HepG2 (cell line): Measurements from ENCODE around the gene LMF2. TPM values are rescaled to one million over a fixed set of nuclear protein-coding genes. Genes with fewer than 3 reads are reported as not detected.
A peak's percentile ranks its signal among the peaks of the same experiment; 100 is the strongest.

Experiments
- HOXA7 ChIP-seq: sonication (generic); formaldehyde crosslinking; IDR thresholded peaks from 2 replicates; pipeline ENCODE4 v1.8.1; 2022; ENCODE audit warnings: mild to moderate bottlenecking, missing genetic modification reagents, moderate library complexity
- MATR3 ChIP-seq: sonication (generic); formaldehyde crosslinking; IDR thresholded peaks from 2 replicates; pipeline ENCODE4 v1.4.0; 2020; ENCODE audit warnings: missing genetic modification reagents
- NFE2 ChIP-seq: sonication (generic); formaldehyde crosslinking; IDR thresholded peaks from 2 replicates; pipeline ENCODE4 v1.4.0; 2020; ENCODE audit warnings: missing genetic modification reagents
- NPAS2 ChIP-seq: sonication (generic); formaldehyde crosslinking; IDR thresholded peaks from 2 replicates; pipeline ENCODE4 v1.8.0; 2022; ENCODE audit warnings: mild to moderate bottlenecking, missing genetic modification reagents, borderline replicate concordance
- ONECUT2 ChIP-seq: sonication (generic); formaldehyde crosslinking; IDR thresholded peaks from 2 replicates; pipeline ENCODE4 v1.4.0; 2020; ENCODE audit warnings: missing genetic modification reagents
- SIX4 ChIP-seq: sonication (generic); formaldehyde crosslinking; IDR thresholded peaks from 2 replicates; pipeline ENCODE4 v1.4.0; 2020; ENCODE audit warnings: missing genetic modification reagents
- ZNF30 ChIP-seq: sonication (generic); formaldehyde crosslinking; IDR thresholded peaks from 2 replicates; pipeline ENCODE4 v1.5.0; 2020; ENCODE audit warnings: mild to moderate bottlenecking, missing genetic modification reagents
- ZNF33B ChIP-seq: sonication (generic); formaldehyde crosslinking; IDR thresholded peaks from 2 replicates; pipeline ENCODE4 v1.5.1; 2020; ENCODE audit warnings: mild to moderate bottlenecking, missing genetic modification reagents
- ZNF850 ChIP-seq: sonication (generic); formaldehyde crosslinking; conservative IDR thresholded peaks from 2 replicates; pipeline ENCODE4 v1.9.0; 2021; ENCODE audit warnings: mild to moderate bottlenecking, missing genetic modification reagents
- polyA plus RNA-seq, 8 experiments: library from polyadenylated mRNA; depleted of rRNA in 3 of 8; stranded (reverse) in 7 of 8; unstranded in 1 of 8; fragments of >200 nt; fragmentation: Illumina TruSeq in 4 of 8; extraction: Trizol in 4 of 8; gene quantifications; 2 replicates each; pipeline versions ENCODE4 v1.2.1 to v1.2.3, GENCODE V29; 2011 to 2016; ENCODE audit warnings: low read depth in 4 of 8, missing spikeins in 1 of 8, mixed read lengths in 1 of 8; ENCODE audit not compliant: insufficient read depth in 1 of 8
- total RNA-seq, 5 experiments: library from RNA; depleted of rRNA; stranded (reverse); fragments of >200 nt; fragmentation: Illumina TruSeq; extraction: Trizol; gene quantifications; 2 replicates each; pipeline ENCODE4 v1.2.3, GENCODE V29; 2016; ENCODE audit warnings: low read depth in 1 of 5
- TF ChIP-seq, protein P1 (sequence below): sonication (generic); formaldehyde crosslinking; IDR thresholded peaks from 2 replicates; pipeline ENCODE4 v1.4.0; 2020; ENCODE audit warnings: low read depth, missing genetic modification reagents
- TF ChIP-seq, protein P2 (sequence below): sonication (generic); formaldehyde crosslinking; IDR thresholded peaks from 2 replicates; pipeline ENCODE4 v1.5.0; 2020; ENCODE audit warnings: missing genetic modification reagents
- TF ChIP-seq, protein P3 (sequence below): sonication (generic); formaldehyde crosslinking; IDR thresholded peaks from 2 replicates; pipeline ENCODE4 v1.5.0; 2020; ENCODE audit warnings: mild to moderate bottlenecking, missing genetic modification reagents
- TF ChIP-seq, protein P4 (sequence below): sonication (generic); formaldehyde crosslinking; conservative IDR thresholded peaks from 2 replicates; pipeline ENCODE4 v1.5.0; 2020; ENCODE audit warnings: missing genetic modification reagents
- TF ChIP-seq, protein P5 (sequence below): sonication (generic); formaldehyde crosslinking; IDR thresholded peaks from 2 replicates; pipeline ENCODE4 v1.4.0; 2020; ENCODE audit warnings: missing genetic modification reagents
- TF ChIP-seq, protein P6 (sequence below): sonication (generic); formaldehyde crosslinking; IDR thresholded peaks from 2 replicates; pipeline ENCODE4 v1.9.0; 2022; ENCODE audit warnings: missing genetic modification reagents, mild to moderate bottlenecking, borderline replicate concordance

The LMF2 gene
- total and polyA plus RNA-seq, 2 of the 13 experiments (the other 11 are each of a cell fraction or from before 2014, with no cell fraction given), result 23.3 to 30.6 TPM

DNA sequence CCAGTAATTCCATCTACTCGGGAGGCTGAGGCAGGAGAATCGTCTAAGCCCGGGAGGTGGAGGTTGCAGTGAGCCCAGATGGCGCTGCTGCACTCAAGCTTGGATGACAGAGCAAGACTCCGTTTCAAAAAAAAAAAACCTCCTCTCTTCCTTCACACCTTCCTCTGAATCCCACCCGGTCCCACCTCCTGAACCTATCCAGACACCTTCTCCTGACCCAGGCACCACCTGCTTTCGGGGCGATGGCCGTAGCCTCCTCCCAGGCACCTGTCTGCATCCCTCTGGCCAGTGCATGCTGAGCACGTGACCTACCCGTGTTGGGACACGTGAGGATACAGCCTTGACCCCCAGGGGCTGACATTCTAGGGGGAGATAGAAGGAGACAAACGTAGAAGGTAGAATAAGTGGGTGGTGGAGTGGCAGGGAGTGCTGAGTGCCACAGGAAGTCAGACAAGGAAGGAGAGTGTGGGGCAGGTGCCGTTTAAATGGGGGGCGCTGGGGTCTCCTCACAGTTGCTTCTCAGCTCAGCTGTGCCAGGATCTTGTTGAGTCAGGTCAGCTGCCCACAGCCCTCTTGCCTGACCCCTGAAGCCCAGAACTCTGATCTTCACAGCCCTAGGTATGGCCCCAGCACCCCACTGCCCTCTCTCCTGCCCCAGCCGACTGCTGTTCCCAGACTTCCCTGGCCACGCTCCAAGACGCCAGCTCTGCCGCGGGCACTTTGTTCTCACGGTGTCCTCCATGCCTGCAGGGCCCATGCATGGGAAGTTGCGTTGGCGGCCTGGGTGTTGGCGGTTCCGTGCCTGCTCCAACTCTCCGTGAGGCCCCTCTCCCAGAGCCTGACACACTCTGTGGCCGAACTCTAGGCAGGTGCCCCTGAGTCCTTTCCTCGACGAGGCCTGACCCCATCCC lies 22.0 kb downstream of the LMF2 start (continued):
- TF ChIP-seq ZNF30 (no peak), ZNF33B (CRISPR knock-in tag) (no peak; the same call in 1 of the 2 replicates), HOXA7 (CRISPR knock-in tag) (no peak), MATR3 (CRISPR knock-in tag) (no peak), ZNF850 (CRISPR knock-in tag) (0 out of 2 replicates have a peak, but pooled peaks have one; percentile 52), ONECUT2 (no peak), SIX4 (CRISPR knock-in tag) (no peak), NFE2 (CRISPR knock-in tag) (no peak), NPAS2 (CRISPR knock-in tag) (peak; percentile 91; the same call in 1 of the 2 replicates)
- TF ChIP-seq, protein P1, sequence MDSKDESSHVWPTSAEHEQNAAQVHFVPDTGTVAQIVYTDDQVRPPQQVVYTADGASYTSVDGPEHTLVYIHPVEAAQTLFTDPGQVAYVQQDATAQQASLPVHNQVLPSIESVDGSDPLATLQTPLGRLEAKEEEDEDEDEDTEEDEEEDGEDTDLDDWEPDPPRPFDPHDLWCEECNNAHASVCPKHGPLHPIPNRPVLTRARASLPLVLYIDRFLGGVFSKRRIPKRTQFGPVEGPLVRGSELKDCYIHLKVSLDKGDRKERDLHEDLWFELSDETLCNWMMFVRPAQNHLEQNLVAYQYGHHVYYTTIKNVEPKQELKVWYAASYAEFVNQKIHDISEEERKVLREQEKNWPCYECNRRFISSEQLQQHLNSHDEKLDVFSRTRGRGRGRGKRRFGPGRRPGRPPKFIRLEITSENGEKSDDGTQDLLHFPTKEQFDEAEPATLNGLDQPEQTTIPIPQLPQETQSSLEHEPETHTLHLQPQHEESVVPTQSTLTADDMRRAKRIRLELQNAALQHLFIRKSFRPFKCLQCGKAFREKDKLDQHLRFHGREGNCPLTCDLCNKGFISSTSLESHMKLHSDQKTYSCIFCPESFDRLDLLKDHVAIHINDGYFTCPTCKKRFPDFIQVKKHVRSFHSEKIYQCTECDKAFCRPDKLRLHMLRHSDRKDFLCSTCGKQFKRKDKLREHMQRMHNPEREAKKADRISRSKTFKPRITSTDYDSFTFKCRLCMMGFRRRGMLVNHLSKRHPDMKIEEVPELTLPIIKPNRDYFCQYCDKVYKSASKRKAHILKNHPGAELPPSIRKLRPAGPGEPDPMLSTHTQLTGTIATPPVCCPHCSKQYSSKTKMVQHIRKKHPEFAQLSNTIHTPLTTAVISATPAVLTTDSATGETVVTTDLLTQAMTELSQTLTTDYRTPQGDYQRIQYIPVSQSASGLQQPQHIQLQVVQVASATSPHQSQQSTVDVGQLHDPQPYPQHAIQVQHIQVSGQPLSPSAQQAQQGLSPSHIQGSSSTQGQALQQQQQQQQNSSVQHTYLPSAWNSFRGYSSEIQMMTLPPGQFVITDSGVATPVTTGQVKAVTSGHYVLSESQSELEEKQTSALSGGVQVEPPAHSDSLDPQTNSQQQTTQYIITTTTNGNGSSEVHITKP (CRISPR knock-in tag), result peak; percentile 29; the same call in 1 of the 2 replicates
- TF ChIP-seq, protein P2, sequence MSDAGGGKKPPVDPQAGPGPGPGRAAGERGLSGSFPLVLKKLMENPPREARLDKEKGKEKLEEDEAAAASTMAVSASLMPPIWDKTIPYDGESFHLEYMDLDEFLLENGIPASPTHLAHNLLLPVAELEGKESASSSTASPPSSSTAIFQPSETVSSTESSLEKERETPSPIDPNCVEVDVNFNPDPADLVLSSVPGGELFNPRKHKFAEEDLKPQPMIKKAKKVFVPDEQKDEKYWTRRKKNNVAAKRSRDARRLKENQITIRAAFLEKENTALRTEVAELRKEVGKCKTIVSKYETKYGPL (CRISPR knock-in tag), result no peak
- TF ChIP-seq, protein P3, sequence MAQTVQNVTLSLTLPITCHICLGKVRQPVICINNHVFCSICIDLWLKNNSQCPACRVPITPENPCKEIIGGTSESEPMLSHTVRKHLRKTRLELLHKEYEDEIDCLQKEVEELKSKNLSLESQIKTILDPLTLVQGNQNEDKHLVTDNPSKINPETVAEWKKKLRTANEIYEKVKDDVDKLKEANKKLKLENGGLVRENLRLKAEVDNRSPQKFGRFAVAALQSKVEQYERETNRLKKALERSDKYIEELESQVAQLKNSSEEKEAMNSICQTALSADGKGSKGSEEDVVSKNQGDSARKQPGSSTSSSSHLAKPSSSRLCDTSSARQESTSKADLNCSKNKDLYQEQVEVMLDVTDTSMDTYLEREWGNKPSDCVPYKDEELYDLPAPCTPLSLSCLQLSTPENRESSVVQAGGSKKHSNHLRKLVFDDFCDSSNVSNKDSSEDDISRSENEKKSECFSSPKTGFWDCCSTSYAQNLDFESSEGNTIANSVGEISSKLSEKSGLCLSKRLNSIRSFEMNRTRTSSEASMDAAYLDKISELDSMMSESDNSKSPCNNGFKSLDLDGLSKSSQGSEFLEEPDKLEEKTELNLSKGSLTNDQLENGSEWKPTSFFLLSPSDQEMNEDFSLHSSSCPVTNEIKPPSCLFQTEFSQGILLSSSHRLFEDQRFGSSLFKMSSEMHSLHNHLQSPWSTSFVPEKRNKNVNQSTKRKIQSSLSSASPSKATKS (CRISPR knock-in tag), result no peak
- TF ChIP-seq, protein P4, sequence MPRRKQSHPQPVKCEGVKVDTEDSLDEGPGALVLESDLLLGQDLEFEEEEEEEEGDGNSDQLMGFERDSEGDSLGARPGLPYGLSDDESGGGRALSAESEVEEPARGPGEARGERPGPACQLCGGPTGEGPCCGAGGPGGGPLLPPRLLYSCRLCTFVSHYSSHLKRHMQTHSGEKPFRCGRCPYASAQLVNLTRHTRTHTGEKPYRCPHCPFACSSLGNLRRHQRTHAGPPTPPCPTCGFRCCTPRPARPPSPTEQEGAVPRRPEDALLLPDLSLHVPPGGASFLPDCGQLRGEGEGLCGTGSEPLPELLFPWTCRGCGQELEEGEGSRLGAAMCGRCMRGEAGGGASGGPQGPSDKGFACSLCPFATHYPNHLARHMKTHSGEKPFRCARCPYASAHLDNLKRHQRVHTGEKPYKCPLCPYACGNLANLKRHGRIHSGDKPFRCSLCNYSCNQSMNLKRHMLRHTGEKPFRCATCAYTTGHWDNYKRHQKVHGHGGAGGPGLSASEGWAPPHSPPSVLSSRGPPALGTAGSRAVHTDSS, result no peak
- TF ChIP-seq, protein P5, sequence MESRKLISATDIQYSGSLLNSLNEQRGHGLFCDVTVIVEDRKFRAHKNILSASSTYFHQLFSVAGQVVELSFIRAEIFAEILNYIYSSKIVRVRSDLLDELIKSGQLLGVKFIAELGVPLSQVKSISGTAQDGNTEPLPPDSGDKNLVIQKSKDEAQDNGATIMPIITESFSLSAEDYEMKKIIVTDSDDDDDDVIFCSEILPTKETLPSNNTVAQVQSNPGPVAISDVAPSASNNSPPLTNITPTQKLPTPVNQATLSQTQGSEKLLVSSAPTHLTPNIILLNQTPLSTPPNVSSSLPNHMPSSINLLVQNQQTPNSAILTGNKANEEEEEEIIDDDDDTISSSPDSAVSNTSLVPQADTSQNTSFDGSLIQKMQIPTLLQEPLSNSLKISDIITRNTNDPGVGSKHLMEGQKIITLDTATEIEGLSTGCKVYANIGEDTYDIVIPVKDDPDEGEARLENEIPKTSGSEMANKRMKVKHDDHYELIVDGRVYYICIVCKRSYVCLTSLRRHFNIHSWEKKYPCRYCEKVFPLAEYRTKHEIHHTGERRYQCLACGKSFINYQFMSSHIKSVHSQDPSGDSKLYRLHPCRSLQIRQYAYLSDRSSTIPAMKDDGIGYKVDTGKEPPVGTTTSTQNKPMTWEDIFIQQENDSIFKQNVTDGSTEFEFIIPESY (CRISPR knock-in tag), result peak; percentile 33; the same call in 1 of the 2 replicates
- TF ChIP-seq, protein P6, sequence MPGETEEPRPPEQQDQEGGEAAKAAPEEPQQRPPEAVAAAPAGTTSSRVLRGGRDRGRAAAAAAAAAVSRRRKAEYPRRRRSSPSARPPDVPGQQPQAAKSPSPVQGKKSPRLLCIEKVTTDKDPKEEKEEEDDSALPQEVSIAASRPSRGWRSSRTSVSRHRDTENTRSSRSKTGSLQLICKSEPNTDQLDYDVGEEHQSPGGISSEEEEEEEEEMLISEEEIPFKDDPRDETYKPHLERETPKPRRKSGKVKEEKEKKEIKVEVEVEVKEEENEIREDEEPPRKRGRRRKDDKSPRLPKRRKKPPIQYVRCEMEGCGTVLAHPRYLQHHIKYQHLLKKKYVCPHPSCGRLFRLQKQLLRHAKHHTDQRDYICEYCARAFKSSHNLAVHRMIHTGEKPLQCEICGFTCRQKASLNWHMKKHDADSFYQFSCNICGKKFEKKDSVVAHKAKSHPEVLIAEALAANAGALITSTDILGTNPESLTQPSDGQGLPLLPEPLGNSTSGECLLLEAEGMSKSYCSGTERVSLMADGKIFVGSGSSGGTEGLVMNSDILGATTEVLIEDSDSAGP, result peak; percentile 70
